Gastroesophageal sphincter (tissue), 4 donors: ENCODE measurements around the gene PRKG1. TPM values are rescaled to one million over a fixed set of nuclear protein-coding genes. Genes with fewer than 3 reads are reported as not detected.

Experiments
- ATAC-seq: fragments of 150-250 bp; one replicate; pipeline ENCODE4 v1.9.1; 2016; ENCODE audit warnings: mild to moderate bottlenecking, moderate library complexity
- H3K27ac ChIP-seq, 4 donors: fragments of 200-600 bp; sonication (generic) in 3 of 4; 1 replicate in 3 of 4; 2 replicates in 1 of 4; pipeline ENCODE4 v1.5.1; 2016 to 2019
- H3K27me3 ChIP-seq: fragments of 200-600 bp; sonication (generic); one replicate; pipeline ENCODE4 v1.5.1; 2019
- H3K36me3 ChIP-seq, 2 donors: fragments of 200-600 bp; sonication (generic); one replicate each; pipeline ENCODE4 v1.5.1; 2019; ENCODE audit warnings: control low read depth in 1 of 2
- H3K4me1 ChIP-seq, 3 donors: fragments of 200-600 bp; sonication (generic); 1 replicate in 2 of 3; 2 replicates in 1 of 3; pipeline ENCODE4 v1.5.1; 2016 to 2019; ENCODE audit warnings: control low read depth in 2 of 3
- H3K4me3 ChIP-seq, 2 donors: fragments of 200-600 bp; sonication (generic); one replicate each; pipeline ENCODE4 v1.5.1; 2019; ENCODE audit warnings: mild to moderate bottlenecking in 1 of 2, moderate library complexity in 1 of 2
- H3K9me3 ChIP-seq, 3 donors: fragments of 200-600 bp; sonication (generic); one replicate each; pipeline ENCODE4 v1.5.1; 2017 to 2019; ENCODE audit warnings: control low read depth in 2 of 3
- EP300 ChIP-seq: sonication (generic); formaldehyde crosslinking; IDR thresholded peaks from one replicate; pipeline ENCODE4 v1.6.1; 2017; ENCODE audit warnings: antibody characterized with exemption, mild to moderate bottlenecking
- POLR2A ChIP-seq, 2 donors: fragments of 450-650 bp; IDR thresholded peaks; one replicate each; pipeline ENCODE4 v1.6.1; 2017; ENCODE audit warnings: antibody characterized with exemption in 2 of 2, mild to moderate bottlenecking in 2 of 2, moderate library complexity in 1 of 2
- POLR2AphosphoS5 ChIP-seq: sonication (generic); formaldehyde crosslinking; IDR thresholded peaks from one replicate; pipeline ENCODE4 v1.6.1; 2017; ENCODE audit warnings: antibody characterized with exemption
- WGBS, 2 donors: methylation state at CpG; one replicate each; pipeline ENCODE4 v1.1.5; 2018; ENCODE audit warnings: low coverage in 1 of 2; 5-methylcytosine and 5-hydroxymethylcytosine counted together
- total RNA-seq, 4 donors: library from RNA; depleted of rRNA; stranded (reverse); fragments of >200 nt; gene quantifications; one replicate each; pipeline ENCODE4 v1.1.0, GENCODE V29; 2016
- TF ChIP-seq, protein P1 (sequence below), 4 experiments: fragments of 200-600 bp in 2 of 4; fragments of 450-650 bp in 2 of 4; sonication (generic) in 1 of 4; IDR thresholded peaks; one replicate each; pipeline ENCODE4 v1.5.1; 2017 to 2019; ENCODE audit warnings: antibody characterized with exemption in 4 of 4, mild to moderate bottlenecking in 2 of 4, moderate library complexity in 2 of 4

The PRKG1 gene
- total RNA-seq, 4 donors from 2014 or later: 27.5 to 73.2 (median 39.2) TPM

DNA sequence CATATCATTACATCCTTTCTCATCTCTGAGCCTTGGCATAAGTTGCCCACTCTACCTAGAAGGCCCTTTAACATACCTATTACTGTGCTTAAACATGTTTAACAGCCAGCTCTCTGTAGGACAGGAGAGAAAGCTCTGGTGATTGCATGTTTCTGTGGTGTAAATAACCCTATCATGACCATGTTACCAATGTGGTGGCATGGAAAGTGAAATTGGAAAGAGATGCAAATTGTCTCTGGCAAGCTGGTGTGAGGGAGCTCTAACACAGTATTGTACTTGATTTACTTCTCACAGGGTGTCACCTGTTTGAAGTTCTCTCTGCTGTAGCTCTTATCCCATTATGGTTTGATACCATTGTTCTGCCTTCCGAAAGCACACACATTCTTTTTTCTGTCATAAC lies 1008.0 kb downstream of the PRKG1 start:
- no peak overlapping the region for H3K27ac ChIP-seq
- 89 to 100% methylated on average over 1 of the region's 1 CpG for WGBS, 2 donors
- no peak for ATAC-seq
- no peak overlapping the region for H3K4me3 ChIP-seq
- peaks cover 0 to 6% (median 0%) of the 10 kb centered on the region in 3 donors for H3K4me1 ChIP-seq
- no peaks in the 10 kb centered on the region for H3K27me3 ChIP-seq
- no peaks in the 10 kb centered on the region for H3K36me3 ChIP-seq
- no peaks in the 10 kb centered on the region for H3K9me3 ChIP-seq
- no peak for TF ChIP-seq EP300
- TF ChIP-seq, protein P1, sequence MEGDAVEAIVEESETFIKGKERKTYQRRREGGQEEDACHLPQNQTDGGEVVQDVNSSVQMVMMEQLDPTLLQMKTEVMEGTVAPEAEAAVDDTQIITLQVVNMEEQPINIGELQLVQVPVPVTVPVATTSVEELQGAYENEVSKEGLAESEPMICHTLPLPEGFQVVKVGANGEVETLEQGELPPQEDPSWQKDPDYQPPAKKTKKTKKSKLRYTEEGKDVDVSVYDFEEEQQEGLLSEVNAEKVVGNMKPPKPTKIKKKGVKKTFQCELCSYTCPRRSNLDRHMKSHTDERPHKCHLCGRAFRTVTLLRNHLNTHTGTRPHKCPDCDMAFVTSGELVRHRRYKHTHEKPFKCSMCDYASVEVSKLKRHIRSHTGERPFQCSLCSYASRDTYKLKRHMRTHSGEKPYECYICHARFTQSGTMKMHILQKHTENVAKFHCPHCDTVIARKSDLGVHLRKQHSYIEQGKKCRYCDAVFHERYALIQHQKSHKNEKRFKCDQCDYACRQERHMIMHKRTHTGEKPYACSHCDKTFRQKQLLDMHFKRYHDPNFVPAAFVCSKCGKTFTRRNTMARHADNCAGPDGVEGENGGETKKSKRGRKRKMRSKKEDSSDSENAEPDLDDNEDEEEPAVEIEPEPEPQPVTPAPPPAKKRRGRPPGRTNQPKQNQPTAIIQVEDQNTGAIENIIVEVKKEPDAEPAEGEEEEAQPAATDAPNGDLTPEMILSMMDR (IDR thresholded peaks at IDR 0.05): no peak
- no peak for TF ChIP-seq POLR2A (IDR thresholded peaks at IDR 0.05)
- TF ChIP-seq POLR2AphosphoS5: no peak

DNA sequence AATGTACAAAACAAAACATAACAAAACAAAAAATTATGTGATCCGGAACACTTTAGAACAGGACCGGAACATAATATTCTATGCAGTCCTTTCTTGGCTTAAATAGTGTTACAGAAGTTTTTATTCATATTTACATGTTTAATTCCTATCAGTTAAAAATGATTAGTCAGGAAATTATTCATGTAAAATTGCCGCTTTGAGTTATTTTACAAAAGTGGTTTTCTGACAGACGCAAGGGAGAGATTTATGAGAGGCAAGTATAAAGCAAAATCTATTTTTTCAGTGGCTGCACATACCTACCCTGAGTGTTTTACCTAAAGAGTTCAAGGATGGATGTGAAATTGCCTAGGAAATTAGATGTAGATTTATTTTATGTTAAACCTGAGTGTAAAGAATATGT lies 1009.1 kb downstream of the PRKG1 start:
- no peak for ATAC-seq
- 73 to 100% methylated on average over 4 of the region's 4 CpGs for WGBS, 2 donors
- Histone ChIP-seq H3K27me3 (no peaks in the 10 kb centered on the region), H3K9me3 (no peaks in the 10 kb centered on the region), H3K4me3 (no peak overlapping the region), H3K27ac (no peak overlapping the region), H3K4me1 (peaks cover 0 to 5% (median 0%) of the 10 kb centered on the region in 3 donors), H3K36me3 (no peaks in the 10 kb centered on the region)
- TF ChIP-seq EP300: no peak
- TF ChIP-seq POLR2AphosphoS5: no peak
- TF ChIP-seq, protein P1 (IDR thresholded peaks at IDR 0.05): no peak
- TF ChIP-seq POLR2A (IDR thresholded peaks at IDR 0.05): no peak

- TF ChIP-seq EP300 (no peak), POLR2A (IDR thresholded peaks at IDR 0.05) (no peak), POLR2AphosphoS5 (no peak)
- TF ChIP-seq, protein P1 (IDR thresholded peaks at IDR 0.05): no peak
- Histone ChIP-seq H3K4me1 (no peaks in the 10 kb centered on the region), H3K36me3 (no peaks in the 10 kb centered on the region), H3K27ac (no peak overlapping the region), H3K9me3 (no peaks in the 10 kb centered on the region), H3K27me3 (no peaks in the 10 kb centered on the region), H3K4me3 (no peak overlapping the region)
- ATAC-seq: no peak
Observed at GRCh38 chr10:52092390-52092789, 1018.1 kb downstream of the PRKG1 start.

GRCh38 chr10:52098130-52098529 lies 1023.8 kb downstream of the PRKG1 start:
- H3K27ac ChIP-seq: no peak overlapping the region
- TF ChIP-seq EP300 (no peak), POLR2A (IDR thresholded peaks at IDR 0.05) (no peak), POLR2AphosphoS5 (no peak)
- TF ChIP-seq, protein P1 (IDR thresholded peaks at IDR 0.05): no peak
- H3K27me3 ChIP-seq: no peaks in the 10 kb centered on the region
- H3K4me3 ChIP-seq: no peak overlapping the region
- H3K4me1 ChIP-seq: no peaks in the 10 kb centered on the region
- 95% methylated on average over 1 of the region's 1 CpG; no CpG with 5 or more reads in 1 of the 2 donors for WGBS, 2 donors
- H3K36me3 ChIP-seq: no peaks in the 10 kb centered on the region
- no peak for ATAC-seq
- no peaks in the 10 kb centered on the region for H3K9me3 ChIP-seq

DNA sequence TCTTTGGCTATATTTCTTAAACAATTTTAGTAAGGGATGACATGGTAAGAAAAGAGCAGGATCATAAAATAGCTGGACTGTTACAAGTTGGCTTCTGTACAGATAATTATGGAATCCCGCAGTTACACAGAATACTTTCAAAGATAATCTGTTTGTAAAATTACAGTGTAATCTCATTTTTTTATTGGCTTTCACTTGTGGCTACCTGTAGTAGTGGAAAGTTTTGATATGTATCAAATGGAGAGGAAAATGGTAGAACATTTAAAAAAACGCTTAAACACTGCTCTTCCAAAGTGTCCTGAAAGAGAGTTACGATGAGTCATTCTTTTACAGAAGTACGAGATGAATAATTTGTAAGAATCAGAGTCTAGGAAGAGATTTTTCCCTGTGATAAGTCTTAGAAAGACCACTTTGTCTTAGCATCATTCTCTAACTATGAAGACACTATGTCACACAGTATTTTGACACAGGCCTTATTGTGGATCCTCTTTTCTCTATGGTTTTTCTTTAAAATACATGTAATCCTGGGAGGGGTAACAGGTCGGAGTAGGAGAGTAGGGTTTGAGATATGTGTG lies 1024.8 kb downstream of the PRKG1 start:
- Histone ChIP-seq H3K27ac (no peak overlapping the region), H3K4me3 (no peak overlapping the region), H3K9me3 (no peaks in the 10 kb centered on the region), H3K36me3 (no peaks in the 10 kb centered on the region), H3K27me3 (no peaks in the 10 kb centered on the region), H3K4me1 (no peaks in the 10 kb centered on the region)
- no peak for ATAC-seq
- TF ChIP-seq POLR2AphosphoS5: no peak
- TF ChIP-seq, protein P1 (IDR thresholded peaks at IDR 0.05): no peak
- no peak for TF ChIP-seq POLR2A (IDR thresholded peaks at IDR 0.05)
- no peak for TF ChIP-seq EP300
- WGBS, 2 donors: 72 to 74% methylated on average over 5 of the region's 5 CpGs
